Measurements from ENCODE around the gene SLC22A23. TPM values are rescaled to one million over a fixed set of nuclear protein-coding genes. Genes with fewer than 3 reads are reported as not detected.

Gene SLC22A23
- total and polyA plus RNA-seq, 2 experiments from 2014 or later = 6.1 to 38.3 TPM

DNA sequence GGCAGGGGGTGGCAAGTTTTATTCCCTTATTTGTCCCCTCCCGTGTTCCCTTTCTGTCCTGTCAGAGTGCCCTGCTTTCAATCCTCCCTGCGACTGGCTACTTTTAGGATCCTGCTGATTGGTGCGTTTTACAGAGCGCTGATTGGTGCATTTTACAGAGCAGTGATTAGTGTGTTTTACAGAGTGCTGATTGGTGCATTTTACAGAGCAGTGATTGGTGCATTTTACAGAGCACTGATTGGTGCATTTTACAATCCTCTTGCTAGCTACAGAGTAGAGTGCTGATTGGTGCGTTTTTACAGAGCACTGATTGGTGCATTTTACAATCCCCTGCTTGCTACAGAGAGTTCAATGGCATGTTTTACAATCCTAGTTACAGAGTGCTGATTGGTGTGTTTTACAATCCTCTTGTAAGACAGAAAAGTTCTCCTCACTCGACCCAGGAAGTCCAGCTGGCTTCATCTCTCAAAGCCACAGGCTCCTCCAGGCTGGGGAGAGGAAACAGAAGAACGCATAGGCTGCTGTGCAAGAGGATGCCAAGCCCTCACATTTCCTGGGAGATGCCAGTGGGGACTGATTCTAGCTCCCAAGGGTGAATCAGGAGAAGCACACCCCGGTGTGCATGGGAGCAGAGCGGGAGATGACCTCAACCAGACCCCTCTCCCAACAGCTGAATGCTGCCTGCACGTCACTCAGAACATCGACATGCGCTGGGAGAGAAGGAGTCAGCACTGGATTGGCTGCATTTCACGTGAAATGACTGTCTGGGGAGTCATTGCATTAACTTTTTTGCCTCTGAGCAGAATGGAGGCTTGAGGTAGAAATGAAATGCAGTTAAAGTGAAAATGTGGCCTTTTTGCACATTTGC, 48.3 kb upstream of the SLC22A23 start:
- Mint-ChIP-seq H3K9me3 (no peaks in the 10 kb centered on the region), H3K4me3 (no peak overlapping the region), H3K4me1 (peaks cover 19% of the 10 kb centered on the region), H3K27me3 (ENCODE audit: insufficient read depth, low read depth, poor library complexity) (peaks cover 4% of the 10 kb centered on the region), H3K36me3 (ENCODE audit: low read depth) (no peaks in the 10 kb centered on the region), H3K27ac (no peak overlapping the region)
- peaks cover 17% of the 10 kb centered on the region for H3K4me1 ChIP-seq (ENCODE audit: insufficient read depth)
- H4K20me1 ChIP-seq (replicated peaks; ENCODE audit: insufficient read depth) = no peaks in the 10 kb centered on the region
- ATAC-seq (no peak), DNase-seq (ENCODE audit: low spot score) (no peak)
- H3K4me3 ChIP-seq = no peak overlapping the region
- H2AFZ ChIP-seq = no peak overlapping the region; the same call in 1 of the 2 replicates
- TF ChIP-seq, protein P1, sequence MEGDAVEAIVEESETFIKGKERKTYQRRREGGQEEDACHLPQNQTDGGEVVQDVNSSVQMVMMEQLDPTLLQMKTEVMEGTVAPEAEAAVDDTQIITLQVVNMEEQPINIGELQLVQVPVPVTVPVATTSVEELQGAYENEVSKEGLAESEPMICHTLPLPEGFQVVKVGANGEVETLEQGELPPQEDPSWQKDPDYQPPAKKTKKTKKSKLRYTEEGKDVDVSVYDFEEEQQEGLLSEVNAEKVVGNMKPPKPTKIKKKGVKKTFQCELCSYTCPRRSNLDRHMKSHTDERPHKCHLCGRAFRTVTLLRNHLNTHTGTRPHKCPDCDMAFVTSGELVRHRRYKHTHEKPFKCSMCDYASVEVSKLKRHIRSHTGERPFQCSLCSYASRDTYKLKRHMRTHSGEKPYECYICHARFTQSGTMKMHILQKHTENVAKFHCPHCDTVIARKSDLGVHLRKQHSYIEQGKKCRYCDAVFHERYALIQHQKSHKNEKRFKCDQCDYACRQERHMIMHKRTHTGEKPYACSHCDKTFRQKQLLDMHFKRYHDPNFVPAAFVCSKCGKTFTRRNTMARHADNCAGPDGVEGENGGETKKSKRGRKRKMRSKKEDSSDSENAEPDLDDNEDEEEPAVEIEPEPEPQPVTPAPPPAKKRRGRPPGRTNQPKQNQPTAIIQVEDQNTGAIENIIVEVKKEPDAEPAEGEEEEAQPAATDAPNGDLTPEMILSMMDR (conservative IDR thresholded peaks at IDR 0.05; ENCODE audit: low read depth in 2 of 2) = no peak
- TF ChIP-seq ZNF331 (CRISPR knock-in tag; IDR thresholded peaks at IDR 0.05; ENCODE audit: low read depth) = no peak
- H3K4me2 ChIP-seq = no peak overlapping the region
- H3K79me2 ChIP-seq (replicated peaks; ENCODE audit: insufficient read depth) = no peaks in the 10 kb centered on the region
- no peaks in the 10 kb centered on the region for H3K27me3 ChIP-seq (ENCODE audit: insufficient read depth)
- H3F3A ChIP-seq (replicated peaks; ENCODE audit: low read depth) = no peaks in the 10 kb centered on the region
- no peaks in the 10 kb centered on the region for H3K36me3 ChIP-seq (ENCODE audit: insufficient read depth)
- no peaks in the 10 kb centered on the region for H3K9me2 ChIP-seq (ENCODE audit: insufficient read depth)
- H3K27ac ChIP-seq (ENCODE audit: low read depth) = no peak overlapping the region

DNA sequence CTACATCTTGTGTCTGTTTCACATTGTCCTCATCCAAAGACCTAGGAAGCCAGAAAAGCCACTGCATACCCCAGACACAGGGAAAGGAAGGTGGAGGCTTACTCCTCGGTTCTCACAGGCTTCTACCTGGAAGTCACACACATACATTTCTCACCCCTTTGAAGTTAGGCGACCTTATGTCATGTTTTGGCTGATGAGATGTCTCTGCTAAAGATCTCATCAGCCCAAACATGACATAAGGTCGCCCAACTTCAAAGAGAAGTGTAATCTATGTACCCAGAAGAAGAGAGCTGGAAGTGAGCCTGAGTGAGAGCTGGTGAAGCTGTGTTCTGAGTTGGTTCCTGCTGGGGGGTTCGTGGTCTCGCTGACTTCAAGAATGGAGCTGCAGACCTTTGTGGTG, 47.5 kb upstream of the SLC22A23 start:
- Histone ChIP-seq H3K4me3 (no peak overlapping the region), H3F3A (replicated peaks; ENCODE audit: low read depth) (no peaks in the 10 kb centered on the region), H3K4me2 (no peak overlapping the region), H3K9me2 (ENCODE audit: insufficient read depth) (no peaks in the 10 kb centered on the region), H3K79me2 (replicated peaks; ENCODE audit: insufficient read depth) (no peaks in the 10 kb centered on the region), H4K20me1 (replicated peaks; ENCODE audit: insufficient read depth) (no peaks in the 10 kb centered on the region), H2AFZ (no peak overlapping the region), H3K4me1 (ENCODE audit: insufficient read depth) (peaks cover 17% of the 10 kb centered on the region), H3K36me3 (ENCODE audit: insufficient read depth) (no peaks in the 10 kb centered on the region), H3K27ac (ENCODE audit: low read depth) (no peak overlapping the region), H3K27me3 (ENCODE audit: insufficient read depth) (no peaks in the 10 kb centered on the region)
- H3K9me3 Mint-ChIP-seq = no peaks in the 10 kb centered on the region
- no peak for ATAC-seq
- H3K27ac Mint-ChIP-seq = no peak overlapping the region
- no peak for DNase-seq (ENCODE audit: low spot score)
- H3K27me3 Mint-ChIP-seq (ENCODE audit: insufficient read depth, low read depth, poor library complexity) = peaks cover 4% of the 10 kb centered on the region
- peaks cover 19% of the 10 kb centered on the region for H3K4me1 Mint-ChIP-seq
- H3K4me3 Mint-ChIP-seq = no peak overlapping the region
- no peaks in the 10 kb centered on the region for H3K36me3 Mint-ChIP-seq (ENCODE audit: low read depth)
- TF ChIP-seq, protein P2, sequence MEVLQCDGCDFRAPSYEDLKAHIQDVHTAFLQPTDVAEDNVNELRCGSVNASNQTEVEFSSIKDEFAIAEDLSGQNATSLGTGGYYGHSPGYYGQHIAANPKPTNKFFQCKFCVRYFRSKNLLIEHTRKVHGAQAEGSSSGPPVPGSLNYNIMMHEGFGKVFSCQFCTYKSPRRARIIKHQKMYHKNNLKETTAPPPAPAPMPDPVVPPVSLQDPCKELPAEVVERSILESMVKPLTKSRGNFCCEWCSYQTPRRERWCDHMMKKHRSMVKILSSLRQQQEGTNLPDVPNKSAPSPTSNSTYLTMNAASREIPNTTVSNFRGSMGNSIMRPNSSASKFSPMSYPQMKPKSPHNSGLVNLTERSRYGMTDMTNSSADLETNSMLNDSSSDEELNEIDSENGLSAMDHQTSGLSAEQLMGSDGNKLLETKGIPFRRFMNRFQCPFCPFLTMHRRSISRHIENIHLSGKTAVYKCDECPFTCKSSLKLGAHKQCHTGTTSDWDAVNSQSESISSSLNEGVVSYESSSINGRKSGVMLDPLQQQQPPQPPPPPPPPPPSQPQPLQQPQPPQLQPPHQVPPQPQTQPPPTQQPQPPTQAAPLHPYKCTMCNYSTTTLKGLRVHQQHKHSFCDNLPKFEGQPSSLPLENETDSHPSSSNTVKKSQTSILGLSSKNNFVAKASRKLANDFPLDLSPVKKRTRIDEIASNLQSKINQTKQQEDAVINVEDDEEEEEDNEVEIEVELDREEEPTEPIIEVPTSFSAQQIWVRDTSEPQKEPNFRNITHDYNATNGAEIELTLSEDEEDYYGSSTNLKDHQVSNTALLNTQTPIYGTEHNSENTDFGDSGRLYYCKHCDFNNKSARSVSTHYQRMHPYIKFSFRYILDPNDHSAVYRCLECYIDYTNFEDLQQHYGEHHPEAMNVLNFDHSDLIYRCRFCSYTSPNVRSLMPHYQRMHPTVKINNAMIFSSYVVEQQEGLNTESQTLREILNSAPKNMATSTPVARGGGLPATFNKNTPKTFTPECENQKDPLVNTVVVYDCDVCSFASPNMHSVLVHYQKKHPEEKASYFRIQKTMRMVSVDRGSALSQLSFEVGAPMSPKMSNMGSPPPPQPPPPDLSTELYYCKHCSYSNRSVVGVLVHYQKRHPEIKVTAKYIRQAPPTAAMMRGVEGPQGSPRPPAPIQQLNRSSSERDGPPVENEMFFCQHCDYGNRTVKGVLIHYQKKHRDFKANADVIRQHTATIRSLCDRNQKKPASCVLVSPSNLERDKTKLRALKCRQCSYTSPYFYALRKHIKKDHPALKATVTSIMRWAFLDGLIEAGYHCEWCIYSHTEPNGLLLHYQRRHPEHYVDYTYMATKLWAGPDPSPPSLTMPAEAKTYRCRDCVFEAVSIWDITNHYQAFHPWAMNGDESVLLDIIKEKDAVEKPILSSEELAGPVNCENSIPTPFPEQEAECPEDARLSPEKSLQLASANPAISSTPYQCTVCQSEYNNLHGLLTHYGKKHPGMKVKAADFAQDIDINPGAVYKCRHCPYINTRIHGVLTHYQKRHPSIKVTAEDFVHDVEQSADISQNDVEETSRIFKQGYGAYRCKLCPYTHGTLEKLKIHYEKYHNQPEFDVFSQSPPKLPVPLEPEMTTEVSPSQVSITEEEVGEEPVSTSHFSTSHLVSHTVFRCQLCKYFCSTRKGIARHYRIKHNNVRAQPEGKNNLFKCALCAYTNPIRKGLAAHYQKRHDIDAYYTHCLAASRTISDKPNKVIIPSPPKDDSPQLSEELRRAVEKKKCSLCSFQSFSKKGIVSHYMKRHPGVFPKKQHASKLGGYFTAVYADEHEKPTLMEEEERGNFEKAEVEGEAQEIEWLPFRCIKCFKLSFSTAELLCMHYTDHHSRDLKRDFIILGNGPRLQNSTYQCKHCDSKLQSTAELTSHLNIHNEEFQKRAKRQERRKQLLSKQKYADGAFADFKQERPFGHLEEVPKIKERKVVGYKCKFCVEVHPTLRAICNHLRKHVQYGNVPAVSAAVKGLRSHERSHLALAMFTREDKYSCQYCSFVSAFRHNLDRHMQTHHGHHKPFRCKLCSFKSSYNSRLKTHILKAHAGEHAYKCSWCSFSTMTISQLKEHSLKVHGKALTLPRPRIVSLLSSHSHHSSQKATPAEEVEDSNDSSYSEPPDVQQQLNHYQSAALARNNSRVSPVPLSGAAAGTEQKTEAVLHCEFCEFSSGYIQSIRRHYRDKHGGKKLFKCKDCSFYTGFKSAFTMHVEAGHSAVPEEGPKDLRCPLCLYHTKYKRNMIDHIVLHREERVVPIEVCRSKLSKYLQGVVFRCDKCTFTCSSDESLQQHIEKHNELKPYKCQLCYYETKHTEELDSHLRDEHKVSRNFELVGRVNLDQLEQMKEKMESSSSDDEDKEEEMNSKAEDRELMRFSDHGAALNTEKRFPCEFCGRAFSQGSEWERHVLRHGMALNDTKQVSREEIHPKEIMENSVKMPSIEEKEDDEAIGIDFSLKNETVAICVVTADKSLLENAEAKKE (CRISPR knock-in tag; IDR thresholded peaks at IDR 0.05) = no peak
- TF ChIP-seq, protein P1 (conservative IDR thresholded peaks at IDR 0.05; ENCODE audit: low read depth in 2 of 2) = no peak
- TF ChIP-seq EZH2phosphoT487 (IDR thresholded peaks at IDR 0.05; ENCODE audit: unreplicated experiment) (no peak), STAT1 (IDR thresholded peaks at IDR 0.05; ENCODE audit: unreplicated experiment) (no peak), POLR2AphosphoS5 (IDR thresholded peaks at IDR 0.05; ENCODE audit: low read depth) (no peak), ZNF331 (CRISPR knock-in tag; IDR thresholded peaks at IDR 0.05; ENCODE audit: low read depth) (no peak), NANOG (IDR thresholded peaks at IDR 0.05; ENCODE audit: borderline replicate concordance) (no peak), ZNF114 (CRISPR knock-in tag; IDR thresholded peaks at IDR 0.05) (no peak)
- TF ChIP-seq, protein P3, sequence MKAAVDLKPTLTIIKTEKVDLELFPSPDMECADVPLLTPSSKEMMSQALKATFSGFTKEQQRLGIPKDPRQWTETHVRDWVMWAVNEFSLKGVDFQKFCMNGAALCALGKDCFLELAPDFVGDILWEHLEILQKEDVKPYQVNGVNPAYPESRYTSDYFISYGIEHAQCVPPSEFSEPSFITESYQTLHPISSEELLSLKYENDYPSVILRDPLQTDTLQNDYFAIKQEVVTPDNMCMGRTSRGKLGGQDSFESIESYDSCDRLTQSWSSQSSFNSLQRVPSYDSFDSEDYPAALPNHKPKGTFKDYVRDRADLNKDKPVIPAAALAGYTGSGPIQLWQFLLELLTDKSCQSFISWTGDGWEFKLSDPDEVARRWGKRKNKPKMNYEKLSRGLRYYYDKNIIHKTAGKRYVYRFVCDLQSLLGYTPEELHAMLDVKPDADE (IDR thresholded peaks at IDR 0.05) = no peak
